SK-N-SH (cell line): Measurements from ENCODE around the gene DEGS2. TPM values are rescaled to one million over a fixed set of nuclear protein-coding genes. Genes with fewer than 3 reads are reported as not detected.

ENCODE experiments used
- CTCF ChIA-PET: fragments of 300-600, 350-600 bp; formaldehyde crosslinking; extraction: SDS; loops from one replicate; lab custom pipeline; 2021; lab: Yijun Ruan, JAX
- POLR2A ChIA-PET: fragments of 350-600 bp; sonication (Branson Sonifier 250); formaldehyde crosslinking; extraction: SDS; loops from one replicate; lab custom pipeline; 2020; ENCODE audit warnings: antibody characterized with exemption, inconsistent platforms; lab: Yijun Ruan, JAX
- DNase-seq: peaks from one replicate; pipeline ENCODE4 v3.0.0; 2012
- H2AFZ ChIP-seq: fragments of 200-600 bp; sonication (generic); 2 replicates; pipeline ENCODE4 v1.8.1; 2016; ENCODE audit warnings: antibody characterized with exemption, mild to moderate bottlenecking, low read depth
- H3F3A ChIP-seq: fragments of 200-600 bp; sonication (generic); replicated peaks from 2 replicates; pipeline ENCODE3; 2016; ENCODE audit warnings: antibody characterized with exemption, mild to moderate bottlenecking; ENCODE audit not compliant: insufficient read depth
- H3K27ac ChIP-seq, 2 experiments: fragments of 200-500 bp in 1 of 2; fragments of 200-600 bp in 1 of 2; sonication (Bioruptor generic) in 1 of 2; sonication (generic), shearing (Covaris generic) in 1 of 2; 2 replicates each; pipeline versions ENCODE4 v1.5.1 to v1.6.1; 2014 to 2016; ENCODE audit warnings: low read depth in 2 of 2, inconsistent platforms in 1 of 2, low read length in 1 of 2, mild to moderate bottlenecking in 1 of 2, mixed read lengths in 1 of 2
- H3K27me3 ChIP-seq: fragments of 200-600 bp; sonication (generic), shearing (Covaris generic); 2 replicates; pipeline ENCODE4 v1.6.1; 2016; ENCODE audit warnings: mixed run types; ENCODE audit not compliant: insufficient read depth
- H3K36me3 ChIP-seq, 2 experiments: fragments of 200-500 bp in 1 of 2; fragments of 200-600 bp in 1 of 2; sonication (Bioruptor generic) in 1 of 2; sonication (generic) in 1 of 2; replicated peaks in 1 of 2; 2 replicates each; pipeline versions ENCODE3 to v1.5.1; 2014 to 2016; ENCODE audit warnings: low read length in 1 of 2, mild to moderate bottlenecking in 1 of 2; ENCODE audit not compliant: insufficient read depth in 2 of 2, control insufficient read depth in 1 of 2
- H3K4me1 ChIP-seq, 2 experiments: fragments of 200-500 bp in 1 of 2; fragments of 200-600 bp in 1 of 2; sonication (Bioruptor generic) in 1 of 2; sonication (generic), shearing (Covaris generic) in 1 of 2; 2 replicates each; pipeline versions ENCODE4 v1.5.1 to v1.6.1; 2014 to 2016; ENCODE audit warnings: low read depth in 1 of 2, low read length in 1 of 2, mixed run types in 1 of 2; ENCODE audit not compliant: insufficient read depth in 2 of 2, control insufficient read depth in 1 of 2
- H3K4me2 ChIP-seq: fragments of 200-600 bp; sonication (generic), shearing (Covaris generic); 2 replicates; pipeline ENCODE4 v1.6.1; 2017; ENCODE audit warnings: mixed run types
- H3K4me3 ChIP-seq, 2 experiments: fragments of 200-500 bp in 1 of 2; fragments of 200-600 bp in 1 of 2; sonication (Bioruptor generic) in 1 of 2; sonication (generic), shearing (Covaris generic) in 1 of 2; 2 replicates each; pipeline versions ENCODE4 v1.5.1 to v1.8.1; 2014 to 2016; ENCODE audit warnings: low read depth in 2 of 2, inconsistent platforms in 1 of 2, low read length in 1 of 2, mild to moderate bottlenecking in 1 of 2, mixed read lengths in 1 of 2, moderate library complexity in 1 of 2
- H3K79me2 ChIP-seq: fragments of 200-600 bp; sonication (generic); 2 replicates; pipeline ENCODE4 v1.8.1; 2017; ENCODE audit warnings: mild to moderate bottlenecking; ENCODE audit not compliant: insufficient read depth
- H3K9ac ChIP-seq: fragments of 200-600 bp; sonication (generic); 2 replicates; pipeline ENCODE4 v1.6.1; 2017; ENCODE audit warnings: mixed run types
- H3K9me2 ChIP-seq: fragments of 200-600 bp; sonication (generic); 2 replicates; pipeline ENCODE4 v1.6.1; 2017; ENCODE audit warnings: mixed run types
- H3K9me3 ChIP-seq: fragments of 200-600 bp; sonication (generic); 2 replicates; pipeline ENCODE4 v1.6.1; 2017; ENCODE audit warnings: mixed run types, mild to moderate bottlenecking, moderate library complexity
- H4K20me1 ChIP-seq: fragments of 200-600 bp; sonication (generic); 2 replicates; pipeline ENCODE4 v1.6.1; 2017; ENCODE audit warnings: mild to moderate bottlenecking, mixed run types; ENCODE audit not compliant: insufficient read depth
- EP300 ChIP-seq, 2 experiments: IDR thresholded peaks; 2 replicates each; pipeline versions ENCODE4 v1.4.0 to v1.6.1; 2012; ENCODE audit warnings: borderline replicate concordance in 1 of 2, low read depth in 1 of 2, low read length in 1 of 2
- FOSL2 ChIP-seq: IDR thresholded peaks from 2 replicates; pipeline ENCODE4 v1.4.0; 2012; ENCODE audit warnings: low read depth, mild to moderate bottlenecking, moderate library complexity, borderline replicate concordance
- FOXJ3 ChIP-seq: sonication (generic); formaldehyde crosslinking; IDR thresholded peaks from 2 replicates; pipeline ENCODE4 v1.5.1; 2020; ENCODE audit warnings: mild to moderate bottlenecking, missing genetic modification reagents
- FOXM1 ChIP-seq: IDR thresholded peaks from 2 replicates; pipeline ENCODE4 v1.4.0; 2012; ENCODE audit warnings: low read depth, mild to moderate bottlenecking
- GATA2 ChIP-seq: sonication (generic); formaldehyde crosslinking; IDR thresholded peaks from 2 replicates; pipeline ENCODE4 v1.5.0; 2020; ENCODE audit warnings: mild to moderate bottlenecking, missing genetic modification reagents
- JUND ChIP-seq: IDR thresholded peaks from 2 replicates; pipeline ENCODE4 v1.4.0; 2012
- MXI1 ChIP-seq: IDR thresholded peaks from 2 replicates; pipeline ENCODE4 v1.6.1; 2012; ENCODE audit warnings: mild to moderate bottlenecking, low read depth, low read length, improper control_type of control experiment
- NRF1 ChIP-seq: IDR thresholded peaks from 2 replicates; pipeline ENCODE4 v1.6.1; 2012; ENCODE audit warnings: low read depth, mild to moderate bottlenecking, low read length
- POLR2AphosphoS5 ChIP-seq: IDR thresholded peaks from 2 replicates; pipeline ENCODE4 v1.6.1; 2012; ENCODE audit warnings: low read depth, low read length
- RAD21 ChIP-seq: IDR thresholded peaks from 2 replicates; pipeline ENCODE4 v1.6.1; 2012; ENCODE audit warnings: mild to moderate bottlenecking, low read length
- RFX5 ChIP-seq: IDR thresholded peaks from 2 replicates; pipeline ENCODE4 v1.6.1; 2012; ENCODE audit warnings: mild to moderate bottlenecking, improper control_type of control experiment, low read length
- RXRA ChIP-seq: IDR thresholded peaks from 2 replicates; pipeline ENCODE4 v1.4.0; 2012; ENCODE audit warnings: low read depth, mild to moderate bottlenecking, borderline replicate concordance
- TCF12 ChIP-seq: IDR thresholded peaks from 2 replicates; pipeline ENCODE4 v1.4.0; 2012
- TEAD4 ChIP-seq: IDR thresholded peaks from 2 replicates; pipeline ENCODE4 v1.4.0; 2012; ENCODE audit warnings: mild to moderate bottlenecking, borderline replicate concordance; ENCODE audit not compliant: insufficient read depth
- YY1 ChIP-seq: IDR thresholded peaks from 2 replicates; pipeline ENCODE4 v1.4.0; 2012; ENCODE audit warnings: low read depth, mild to moderate bottlenecking
- WGBS: methylation state at CpG from one replicate; pipeline ENCODE4 v1.1.6; 2017; ENCODE audit warnings: low lambda C conversion rate; 5-methylcytosine and 5-hydroxymethylcytosine counted together
- polyA plus RNA-seq, 3 experiments: library from polyadenylated mRNA; depleted of rRNA; stranded (reverse); fragments of >200 nt; gene quantifications; 2 replicates each; pipeline ENCODE4 v1.2.3, GENCODE V29; 2012
- TF ChIP-seq, protein P1 (sequence below): fragments of 150-350 bp; IDR thresholded peaks from 2 replicates; pipeline ENCODE4 v1.6.1; 2016; ENCODE audit warnings: mild to moderate bottlenecking, low read depth, low read length
- TF ChIP-seq, protein P2 (sequence below): IDR thresholded peaks from 2 replicates; pipeline ENCODE4 v1.6.1; 2012; ENCODE audit warnings: mild to moderate bottlenecking, low read depth, low read length, moderate library complexity
- TF ChIP-seq, protein P3 (sequence below): fragments of 200-600 bp; sonication (generic); IDR thresholded peaks from 2 replicates; pipeline ENCODE4 v1.6.1; 2017; ENCODE audit warnings: antibody characterized with exemption, mild to moderate bottlenecking, moderate library complexity

The DEGS2 gene
- polyA plus RNA-seq, 1 of the 3 experiments (the other 2 are of a cell fraction), result 0.02 TPM

DNA sequence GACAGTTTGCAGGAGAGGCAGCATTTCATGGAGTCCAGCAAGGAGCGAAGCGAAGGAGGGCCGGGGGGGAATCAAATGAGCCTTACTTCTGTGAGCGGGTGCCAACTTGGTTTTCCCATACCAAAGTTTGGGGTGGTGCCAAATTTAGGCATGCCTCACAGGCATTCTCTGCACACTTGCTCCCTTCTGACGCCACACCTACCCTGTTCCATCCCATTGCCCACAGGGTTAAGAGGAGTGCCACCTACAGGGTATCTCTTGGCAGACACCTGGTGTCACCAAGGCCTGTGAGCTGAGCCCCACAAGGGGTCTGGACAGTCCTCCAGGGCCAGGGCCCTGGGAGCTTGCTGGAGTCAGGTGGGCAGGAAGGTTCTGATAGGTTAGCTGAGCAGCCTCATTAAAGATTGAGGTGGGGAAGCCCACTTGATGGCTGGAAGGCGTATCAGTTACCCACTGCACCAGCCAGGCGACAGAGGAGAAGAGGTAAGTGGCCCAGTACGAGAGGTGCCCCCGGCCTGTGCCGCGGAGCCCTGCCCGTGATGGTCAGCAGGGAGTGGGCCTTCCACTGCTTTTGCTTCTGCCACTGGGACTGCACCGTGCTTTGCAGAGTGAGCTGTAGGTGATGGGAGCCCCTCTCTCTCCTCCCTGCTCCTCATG is 45.2 kb downstream of the DEGS2 start:
- Histone ChIP-seq H3K9me3 (no peaks in the 10 kb centered on the region), H3K9ac (no peak overlapping the region), H3K27me3 (no peaks in the 10 kb centered on the region), H3K79me2 (no peaks in the 10 kb centered on the region), H3K4me3 (no peak overlapping the region), H3K36me3 (no peaks in the 10 kb centered on the region), H3K4me2 (no peak overlapping the region), H3K4me1 (peaks cover 0 to 9% of the 10 kb centered on the region in 2 experiments; a peak in 1 of 4 replicates), H3F3A (no peaks in the 10 kb centered on the region), H3K9me2 (no peaks in the 10 kb centered on the region), H2AFZ (no peak overlapping the region), H3K27ac (no peak overlapping the region), H4K20me1 (no peaks in the 10 kb centered on the region)
- 94% methylated on average over 13 of the region's 13 CpGs for WGBS
- ChIA-PET CTCF (interaction anchor here (0.7 to 3.9 kb wide), 4 partner anchors 10 to 167 kb away, joined by 4 to 18 read pairs (median 4); no protein-coding TSS in a partner anchor), POLR2A (no interaction called here)
- TF ChIP-seq MXI1 (no peak), RAD21 (no peak), FOXM1 (no peak), JUND (no peak), RFX5 (no peak), TCF12 (no peak), FOXJ3 (CRISPR knock-in tag) (no peak), POLR2AphosphoS5 (no peak), RXRA (no peak), NRF1 (no peak), GATA2 (CRISPR knock-in tag) (no peak), EP300 (IDR thresholded peaks at IDR 0.05; ENCODE audit: borderline replicate concordance in 1 of 2, low read depth in 1 of 2, low read length in 1 of 2) (no peak), YY1 (no peak), FOSL2 (no peak), TEAD4 (no peak)
- TF ChIP-seq, protein P1, sequence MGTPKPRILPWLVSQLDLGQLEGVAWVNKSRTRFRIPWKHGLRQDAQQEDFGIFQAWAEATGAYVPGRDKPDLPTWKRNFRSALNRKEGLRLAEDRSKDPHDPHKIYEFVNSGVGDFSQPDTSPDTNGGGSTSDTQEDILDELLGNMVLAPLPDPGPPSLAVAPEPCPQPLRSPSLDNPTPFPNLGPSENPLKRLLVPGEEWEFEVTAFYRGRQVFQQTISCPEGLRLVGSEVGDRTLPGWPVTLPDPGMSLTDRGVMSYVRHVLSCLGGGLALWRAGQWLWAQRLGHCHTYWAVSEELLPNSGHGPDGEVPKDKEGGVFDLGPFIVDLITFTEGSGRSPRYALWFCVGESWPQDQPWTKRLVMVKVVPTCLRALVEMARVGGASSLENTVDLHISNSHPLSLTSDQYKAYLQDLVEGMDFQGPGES, result no peak
- TF ChIP-seq, protein P2, sequence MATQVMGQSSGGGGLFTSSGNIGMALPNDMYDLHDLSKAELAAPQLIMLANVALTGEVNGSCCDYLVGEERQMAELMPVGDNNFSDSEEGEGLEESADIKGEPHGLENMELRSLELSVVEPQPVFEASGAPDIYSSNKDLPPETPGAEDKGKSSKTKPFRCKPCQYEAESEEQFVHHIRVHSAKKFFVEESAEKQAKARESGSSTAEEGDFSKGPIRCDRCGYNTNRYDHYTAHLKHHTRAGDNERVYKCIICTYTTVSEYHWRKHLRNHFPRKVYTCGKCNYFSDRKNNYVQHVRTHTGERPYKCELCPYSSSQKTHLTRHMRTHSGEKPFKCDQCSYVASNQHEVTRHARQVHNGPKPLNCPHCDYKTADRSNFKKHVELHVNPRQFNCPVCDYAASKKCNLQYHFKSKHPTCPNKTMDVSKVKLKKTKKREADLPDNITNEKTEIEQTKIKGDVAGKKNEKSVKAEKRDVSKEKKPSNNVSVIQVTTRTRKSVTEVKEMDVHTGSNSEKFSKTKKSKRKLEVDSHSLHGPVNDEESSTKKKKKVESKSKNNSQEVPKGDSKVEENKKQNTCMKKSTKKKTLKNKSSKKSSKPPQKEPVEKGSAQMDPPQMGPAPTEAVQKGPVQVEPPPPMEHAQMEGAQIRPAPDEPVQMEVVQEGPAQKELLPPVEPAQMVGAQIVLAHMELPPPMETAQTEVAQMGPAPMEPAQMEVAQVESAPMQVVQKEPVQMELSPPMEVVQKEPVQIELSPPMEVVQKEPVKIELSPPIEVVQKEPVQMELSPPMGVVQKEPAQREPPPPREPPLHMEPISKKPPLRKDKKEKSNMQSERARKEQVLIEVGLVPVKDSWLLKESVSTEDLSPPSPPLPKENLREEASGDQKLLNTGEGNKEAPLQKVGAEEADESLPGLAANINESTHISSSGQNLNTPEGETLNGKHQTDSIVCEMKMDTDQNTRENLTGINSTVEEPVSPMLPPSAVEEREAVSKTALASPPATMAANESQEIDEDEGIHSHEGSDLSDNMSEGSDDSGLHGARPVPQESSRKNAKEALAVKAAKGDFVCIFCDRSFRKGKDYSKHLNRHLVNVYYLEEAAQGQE, result no peak
- TF ChIP-seq, protein P3, sequence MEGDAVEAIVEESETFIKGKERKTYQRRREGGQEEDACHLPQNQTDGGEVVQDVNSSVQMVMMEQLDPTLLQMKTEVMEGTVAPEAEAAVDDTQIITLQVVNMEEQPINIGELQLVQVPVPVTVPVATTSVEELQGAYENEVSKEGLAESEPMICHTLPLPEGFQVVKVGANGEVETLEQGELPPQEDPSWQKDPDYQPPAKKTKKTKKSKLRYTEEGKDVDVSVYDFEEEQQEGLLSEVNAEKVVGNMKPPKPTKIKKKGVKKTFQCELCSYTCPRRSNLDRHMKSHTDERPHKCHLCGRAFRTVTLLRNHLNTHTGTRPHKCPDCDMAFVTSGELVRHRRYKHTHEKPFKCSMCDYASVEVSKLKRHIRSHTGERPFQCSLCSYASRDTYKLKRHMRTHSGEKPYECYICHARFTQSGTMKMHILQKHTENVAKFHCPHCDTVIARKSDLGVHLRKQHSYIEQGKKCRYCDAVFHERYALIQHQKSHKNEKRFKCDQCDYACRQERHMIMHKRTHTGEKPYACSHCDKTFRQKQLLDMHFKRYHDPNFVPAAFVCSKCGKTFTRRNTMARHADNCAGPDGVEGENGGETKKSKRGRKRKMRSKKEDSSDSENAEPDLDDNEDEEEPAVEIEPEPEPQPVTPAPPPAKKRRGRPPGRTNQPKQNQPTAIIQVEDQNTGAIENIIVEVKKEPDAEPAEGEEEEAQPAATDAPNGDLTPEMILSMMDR, result no peak
- DNase-seq, result no peak
